Activated naive CD4-positive, alpha-beta T cell treated with anti-CD3 and anti-CD28 coated beads for 36 hours (primary cell): ENCODE measurements around the gene ITGB8. TPM values are rescaled to one million over a fixed set of nuclear protein-coding genes. Genes with fewer than 3 reads are reported as not detected.
"Not testable (repeated sequence)": the region's sequence is repeated elsewhere in the genome, so short reads cannot be mapped to it uniquely, and the experiment has no call there.

ENCODE experiments used
- CTCF ChIA-PET: fragments of 350-600 bp; sonication (Branson Sonifier 250); formaldehyde crosslinking; loops from one replicate; lab custom pipeline; 2021; ENCODE audit warnings: antibody characterized with exemption; lab: Charles Lee
- DNase-seq: peaks from one replicate; pipeline ENCODE4 v3.0.0-alpha.2; 2020
- H3K27ac Mint-ChIP-seq: one replicate; pipeline ENCODE4 v1.8.0; 2021; ENCODE audit warnings: mild to moderate bottlenecking, mixed read lengths
- H3K27me3 Mint-ChIP-seq: one replicate; pipeline ENCODE4 v1.8.0; 2021; ENCODE audit warnings: low read depth, mixed read lengths
- H3K36me3 Mint-ChIP-seq: one replicate; pipeline ENCODE4 v1.8.0; 2021; ENCODE audit warnings: low read depth, mixed read lengths
- H3K4me1 Mint-ChIP-seq: one replicate; pipeline ENCODE4 v1.8.0; 2021; ENCODE audit warnings: low read depth, mixed read lengths
- H3K4me3 Mint-ChIP-seq: one replicate; pipeline ENCODE4 v1.8.0; 2021; ENCODE audit warnings: mild to moderate bottlenecking, moderate library complexity, mixed read lengths
- H3K9me3 Mint-ChIP-seq: one replicate; pipeline ENCODE4 v1.8.0; 2021; ENCODE audit warnings: mixed read lengths
- intact Hi-C: fragments of 100-400 bp; cut with micrococcal nuclease; formaldehyde crosslinking; loops from one replicate; pipeline ENCODE4 v1.15.1; 2023
- total RNA-seq, 2 experiments: library from RNA; stranded (reverse); gene quantifications; one replicate each; pipeline ENCODE4 v1.2.3, GENCODE V29; 2021

The ITGB8 gene
- total RNA-seq, 2 experiments from 2014 or later, result not detected

DNA sequence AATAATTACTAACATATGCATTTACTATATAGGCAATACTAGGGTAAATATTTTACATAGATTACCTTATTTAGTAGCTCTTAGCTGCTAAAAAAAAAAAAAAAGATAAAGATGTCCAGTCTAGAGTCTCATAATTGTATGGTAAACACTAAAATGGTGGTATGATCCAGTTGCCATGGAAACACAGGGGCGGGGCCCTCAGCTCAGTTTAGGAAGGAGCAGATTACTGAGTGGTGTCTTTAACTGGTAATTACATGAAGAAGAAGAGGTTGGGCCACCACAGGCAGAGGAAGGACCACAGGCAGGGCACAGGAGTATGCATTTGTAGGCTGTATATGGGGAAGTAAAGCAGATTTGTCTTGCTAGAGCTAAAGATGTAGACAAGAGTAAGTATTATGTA is 43.7 kb downstream of the ITGB8 start:
- Mint-ChIP-seq H3K36me3 (no peaks in the 10 kb centered on the region), H3K4me3 (no peak overlapping the region), H3K27me3 (no peaks in the 10 kb centered on the region), H3K4me1 (no peaks in the 10 kb centered on the region), H3K9me3 (no peaks in the 10 kb centered on the region), H3K27ac (no peak overlapping the region)
- CTCF ChIA-PET, result no interaction called here
- DNase-seq, result no peak
- intact Hi-C loops, result no loop called here

DNA sequence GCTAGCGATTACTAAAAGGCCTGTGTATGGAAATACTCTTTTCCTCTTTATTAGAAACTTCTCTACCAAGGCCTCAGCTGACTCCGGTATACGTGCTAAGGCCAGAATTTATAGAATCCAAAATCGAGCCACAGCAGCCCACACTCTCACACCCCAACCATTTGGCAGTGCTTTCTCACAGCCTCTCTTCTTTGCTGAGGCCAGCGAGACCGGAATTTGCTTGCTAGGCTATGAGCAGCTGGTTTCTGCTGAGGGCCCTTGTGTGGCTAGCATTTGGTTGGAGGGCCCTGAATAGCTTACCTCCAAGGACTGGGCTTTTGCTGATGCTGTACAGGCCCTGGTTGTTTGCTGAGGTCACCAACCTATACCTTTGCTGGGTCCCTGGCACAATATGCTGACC is 46.1 kb downstream of the ITGB8 start:
- H3K27me3 Mint-ChIP-seq, result no peaks in the 10 kb centered on the region
- H3K9me3 Mint-ChIP-seq, result no peaks in the 10 kb centered on the region
- no peak overlapping the region for H3K27ac Mint-ChIP-seq
- DNase-seq, result no peak
- CTCF ChIA-PET, result no interaction called here
- no peaks in the 10 kb centered on the region for H3K36me3 Mint-ChIP-seq
- no peaks in the 10 kb centered on the region for H3K4me1 Mint-ChIP-seq
- intact Hi-C loops, result no loop called here
- H3K4me3 Mint-ChIP-seq, result no peak overlapping the region

DNA sequence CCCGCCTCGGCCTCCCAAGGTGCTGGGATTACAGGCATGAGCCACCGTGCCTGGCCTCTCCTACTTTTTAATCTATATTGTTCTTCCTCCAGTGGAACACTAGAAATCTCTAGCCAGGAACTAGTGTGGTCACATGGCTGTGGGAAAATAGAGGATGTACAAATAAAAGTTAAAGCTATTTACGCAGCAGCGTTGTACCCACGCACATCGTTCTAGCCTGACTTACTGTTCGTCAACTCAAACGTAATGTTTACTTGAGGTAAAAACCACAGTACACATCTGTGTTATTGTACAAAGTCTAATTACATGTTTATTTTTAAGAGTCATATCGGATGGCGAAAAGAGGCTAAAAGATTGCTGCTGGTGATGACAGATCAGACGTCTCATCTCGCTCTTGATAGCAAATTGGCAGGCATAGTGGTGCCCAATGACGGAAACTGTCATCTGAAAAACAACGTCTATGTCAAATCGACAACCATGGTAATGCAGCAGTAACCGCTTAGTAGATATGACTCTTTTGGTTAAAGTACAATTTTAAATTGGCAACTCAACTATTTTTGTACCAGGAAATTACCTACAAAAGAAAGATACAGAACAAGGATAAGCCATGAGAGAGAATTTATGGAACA is 50.8 kb downstream of the ITGB8 start:
- Mint-ChIP-seq H3K4me1 (no peaks in the 10 kb centered on the region), H3K27ac (no peak overlapping the region), H3K9me3 (no peaks in the 10 kb centered on the region), H3K4me3 (no peak overlapping the region), H3K27me3 (no peaks in the 10 kb centered on the region), H3K36me3 (no peaks in the 10 kb centered on the region)
- DNase-seq, result no peak
- intact Hi-C loops, result no loop called here
- CTCF ChIA-PET, result no interaction called here

DNA sequence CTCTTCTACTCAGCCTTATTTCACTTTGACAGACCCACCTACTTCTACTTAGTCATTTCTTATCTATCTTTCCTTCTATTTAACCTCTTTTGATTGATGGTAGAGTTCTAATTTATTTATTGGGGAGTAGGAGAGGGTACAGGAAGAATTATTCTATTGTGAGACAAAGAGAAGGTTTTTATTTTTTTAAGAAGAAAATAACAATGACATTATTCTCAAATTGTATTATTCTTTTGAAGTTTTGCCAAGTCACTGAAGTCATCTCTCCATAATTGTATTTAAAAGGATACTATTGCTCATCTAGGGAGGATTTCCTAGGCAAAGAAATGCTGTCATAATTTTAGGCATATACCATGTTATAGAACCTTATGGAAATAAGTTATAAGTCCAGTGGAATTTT is 52.7 kb downstream of the ITGB8 start:
- H3K27ac Mint-ChIP-seq, result no peak overlapping the region
- CTCF ChIA-PET, result no interaction called here
- H3K9me3 Mint-ChIP-seq, result no peaks in the 10 kb centered on the region
- intact Hi-C loops, result no loop called here
- H3K27me3 Mint-ChIP-seq, result no peaks in the 10 kb centered on the region
- H3K36me3 Mint-ChIP-seq, result no peaks in the 10 kb centered on the region
- H3K4me3 Mint-ChIP-seq, result no peak overlapping the region
- no peaks in the 10 kb centered on the region for H3K4me1 Mint-ChIP-seq
- DNase-seq, result no peak

- no peaks in the 10 kb centered on the region for H3K9me3 Mint-ChIP-seq
- no peak overlapping the region for H3K27ac Mint-ChIP-seq
- H3K4me1 Mint-ChIP-seq, result no peaks in the 10 kb centered on the region
- no peak overlapping the region for H3K4me3 Mint-ChIP-seq
- no peak for DNase-seq
- no peaks in the 10 kb centered on the region for H3K27me3 Mint-ChIP-seq
- H3K36me3 Mint-ChIP-seq, result no peaks in the 10 kb centered on the region
- intact Hi-C loops, result no loop called here
- CTCF ChIA-PET, result no interaction called here
Measured at GRCh38 chr7:20385126-20385525, 54.4 kb downstream of the ITGB8 start.

DNA sequence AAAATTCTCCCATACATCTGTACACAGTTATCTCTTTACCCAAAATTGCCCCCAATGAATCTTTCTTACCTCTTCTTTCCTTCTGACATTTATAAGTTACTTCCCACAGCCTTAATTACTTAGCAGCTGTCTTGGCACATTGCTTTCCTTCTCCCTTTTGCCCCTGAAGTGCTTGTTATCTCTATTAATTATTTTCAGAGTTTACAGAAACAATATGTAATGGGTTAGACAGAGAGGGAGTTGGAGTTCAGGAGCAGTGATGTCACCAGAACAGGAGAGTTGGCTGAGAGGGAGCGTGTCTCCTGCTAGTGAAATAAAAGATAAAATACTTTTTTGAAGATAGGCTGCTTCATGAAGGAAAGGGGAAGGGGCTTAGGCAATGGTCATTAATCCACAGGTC is 57.4 kb downstream of the ITGB8 start:
- H3K4me1 Mint-ChIP-seq, result no peaks in the 10 kb centered on the region
- DNase-seq, result no peak
- no peaks in the 10 kb centered on the region for H3K9me3 Mint-ChIP-seq

DNA sequence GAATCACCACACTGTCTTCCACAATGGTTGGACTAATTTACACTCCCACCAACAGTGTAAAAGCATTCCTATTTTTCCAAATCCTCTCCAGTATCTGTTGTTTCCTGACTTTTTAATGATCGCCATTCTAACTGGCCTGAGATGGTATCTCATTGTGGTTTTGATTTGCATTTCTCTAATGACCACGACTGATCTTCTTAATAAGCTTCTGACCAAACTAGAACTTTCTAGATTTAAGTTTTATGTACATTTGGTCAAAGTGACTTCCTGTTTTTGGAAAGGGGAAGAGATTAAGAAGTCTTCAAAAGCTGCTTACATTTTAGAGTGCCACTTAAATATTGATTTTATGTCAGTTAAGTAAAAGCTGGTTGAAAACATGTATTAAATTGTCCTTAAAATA is 58.5 kb downstream of the ITGB8 start:
- H3K27ac Mint-ChIP-seq, H3K36me3 Mint-ChIP-seq, CTCF ChIA-PET, H3K27me3 Mint-ChIP-seq, intact Hi-C loops, DNase-seq, H3K4me3 Mint-ChIP-seq, H3K9me3 Mint-ChIP-seq, H3K4me1 Mint-ChIP-seq: not testable (repeated sequence)

More for the DNA sequence above, 57.4 kb downstream of the ITGB8 start:
- H3K27me3 Mint-ChIP-seq, result no peaks in the 10 kb centered on the region
- no peaks in the 10 kb centered on the region for H3K36me3 Mint-ChIP-seq
- no peak overlapping the region for H3K4me3 Mint-ChIP-seq
- CTCF ChIA-PET, result no interaction called here
- intact Hi-C loops, result no loop called here
- no peak overlapping the region for H3K27ac Mint-ChIP-seq

GRCh38 chr7:20393021-20393610 is 62.4 kb downstream of the ITGB8 start:
- CTCF ChIA-PET, result no interaction called here
- H3K4me3 Mint-ChIP-seq, result no peak overlapping the region
- no peak overlapping the region for H3K27ac Mint-ChIP-seq
- intact Hi-C loops, result no loop called here
- H3K27me3 Mint-ChIP-seq, result no peaks in the 10 kb centered on the region
- no peak for DNase-seq
- H3K9me3 Mint-ChIP-seq, result no peaks in the 10 kb centered on the region
- H3K4me1 Mint-ChIP-seq, result no peaks in the 10 kb centered on the region
- no peaks in the 10 kb centered on the region for H3K36me3 Mint-ChIP-seq

DNA sequence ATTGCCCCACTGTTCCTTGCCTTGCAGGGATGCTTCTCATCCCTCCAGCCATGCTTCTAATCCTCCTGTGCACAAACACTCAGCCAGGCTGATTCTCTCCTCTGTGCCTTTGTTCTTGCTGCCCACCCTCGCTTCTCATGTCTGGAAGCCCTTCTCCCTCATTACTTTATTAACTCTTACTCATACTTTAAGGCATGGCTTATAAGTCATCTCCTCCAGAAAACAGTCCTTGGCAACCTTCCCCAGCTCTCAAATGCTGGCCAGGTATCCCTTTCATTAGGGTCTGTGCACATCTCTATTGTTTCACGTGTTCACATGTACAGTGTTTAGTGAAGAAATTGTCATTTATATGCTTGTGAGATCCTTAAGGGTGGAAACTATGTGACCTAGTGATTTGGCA is 62.9 kb downstream of the ITGB8 start:
- CTCF ChIA-PET, result no interaction called here
- Mint-ChIP-seq H3K4me3 (no peak overlapping the region), H3K9me3 (no peaks in the 10 kb centered on the region), H3K36me3 (no peaks in the 10 kb centered on the region), H3K27me3 (no peaks in the 10 kb centered on the region), H3K27ac (no peak overlapping the region), H3K4me1 (no peaks in the 10 kb centered on the region)
- intact Hi-C loops, result no loop called here
- no peak for DNase-seq

DNA sequence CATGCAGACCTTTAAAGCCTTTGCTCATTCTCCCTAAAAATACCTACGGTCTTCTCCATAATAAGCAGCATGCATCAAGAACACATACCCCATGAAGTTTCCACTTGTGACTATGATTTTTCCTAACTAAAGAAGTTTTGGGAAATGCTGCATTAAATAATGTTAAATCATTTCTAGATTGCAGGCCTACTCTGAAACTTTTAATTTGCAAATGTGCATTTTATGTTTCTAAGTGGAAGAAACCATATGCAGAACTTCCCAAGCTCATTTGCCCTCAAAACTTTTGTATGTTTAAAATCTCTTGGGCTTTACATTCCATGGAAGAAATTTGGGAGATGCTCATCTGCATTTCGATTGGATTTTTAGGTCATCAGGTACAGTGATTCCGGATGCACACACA is 63.6 kb downstream of the ITGB8 start:
- Mint-ChIP-seq H3K27me3 (no peaks in the 10 kb centered on the region), H3K27ac (no peak overlapping the region), H3K36me3 (no peaks in the 10 kb centered on the region), H3K9me3 (no peaks in the 10 kb centered on the region), H3K4me1 (no peaks in the 10 kb centered on the region), H3K4me3 (no peak overlapping the region)
- CTCF ChIA-PET, result no interaction called here
- intact Hi-C loops, result no loop called here
- no peak for DNase-seq

DNA sequence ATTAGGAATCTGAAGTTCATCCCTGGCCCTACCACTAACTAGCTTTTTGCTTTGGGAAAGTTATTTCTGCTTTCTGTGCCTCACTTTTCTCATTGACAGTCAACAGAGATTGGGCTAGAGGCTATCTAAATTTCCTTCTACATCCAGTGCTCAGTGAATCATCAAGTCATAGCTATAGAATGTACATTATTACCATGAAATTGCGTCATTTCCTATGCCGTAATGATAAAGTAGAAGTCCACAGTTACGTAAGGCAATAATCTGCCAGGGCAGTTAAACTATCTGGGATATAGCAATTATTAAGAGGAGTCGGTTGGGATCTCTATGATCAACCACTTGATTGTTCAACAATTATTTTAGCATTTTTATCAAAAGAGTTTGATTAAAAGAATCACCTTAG is 64.4 kb downstream of the ITGB8 start:
- H3K9me3 Mint-ChIP-seq, result no peaks in the 10 kb centered on the region
- no peaks in the 10 kb centered on the region for H3K27me3 Mint-ChIP-seq
- intact Hi-C loops, result no loop called here
- no peak overlapping the region for H3K4me3 Mint-ChIP-seq
- H3K36me3 Mint-ChIP-seq, result no peaks in the 10 kb centered on the region
- no peak overlapping the region for H3K27ac Mint-ChIP-seq
- H3K4me1 Mint-ChIP-seq, result no peaks in the 10 kb centered on the region
- DNase-seq, result no peak
- CTCF ChIA-PET, result no interaction called here

DNA sequence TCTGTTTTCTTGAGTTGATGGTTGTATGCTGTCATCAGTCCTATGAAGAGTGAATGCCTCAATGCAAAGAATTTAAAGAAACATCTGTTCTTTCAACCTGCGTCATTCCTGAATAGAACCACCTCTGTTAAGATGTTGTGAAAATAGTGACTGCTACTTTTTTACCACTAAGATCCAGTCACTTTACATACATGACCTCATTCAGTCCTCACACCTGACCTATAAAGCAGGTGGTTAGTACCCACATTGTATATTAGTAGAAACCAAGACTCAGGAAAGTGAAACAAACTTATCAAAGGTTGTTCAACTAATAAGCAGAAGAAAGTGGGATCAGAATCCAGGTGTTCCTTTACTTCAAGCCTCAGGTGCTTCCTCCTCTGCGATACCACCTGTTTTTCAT is 64.8 kb downstream of the ITGB8 start:
- Mint-ChIP-seq H3K27ac (no peak overlapping the region), H3K27me3 (no peaks in the 10 kb centered on the region), H3K4me1 (no peaks in the 10 kb centered on the region), H3K4me3 (no peak overlapping the region), H3K36me3 (no peaks in the 10 kb centered on the region), H3K9me3 (no peaks in the 10 kb centered on the region)
- intact Hi-C loops, result no loop called here
- DNase-seq, result no peak
- CTCF ChIA-PET, result no interaction called here

GRCh38 chr7:20399521-20399920 is 68.8 kb downstream of the ITGB8 start:
- CTCF ChIA-PET, result interaction anchor here (0.7 kb wide), 1 partner anchor 39 kb away, joined by 3 read pairs; no protein-coding TSS in a partner anchor
- intact Hi-C loops, result no loop called here
- DNase-seq, result no peak
- Mint-ChIP-seq H3K9me3 (no peaks in the 10 kb centered on the region), H3K4me3 (no peak overlapping the region), H3K27ac (no peak overlapping the region), H3K4me1 (no peaks in the 10 kb centered on the region), H3K36me3 (no peaks in the 10 kb centered on the region), H3K27me3 (no peaks in the 10 kb centered on the region)
